GM10847 (cell line): ENCODE results near the gene NOL4.

Experiments used
- POLR2A ChIP-seq: IDR thresholded peaks from 2 replicates; pipeline ENCODE4 v1.6.1; 2011; ENCODE audit not compliant: insufficient read length; ENCODE audit errors: extremely low read depth

The NOL4 gene

GRCh38 chr18:34207344-34207851, 17.3 kb downstream of the NOL4 start:
- no peak for TF ChIP-seq POLR2A

GRCh38 chr18:34203866-34204265, 20.8 kb downstream of the NOL4 start:
- no peak for TF ChIP-seq POLR2A

GRCh38 chr18:34196256-34196655, 28.5 kb downstream of the NOL4 start:
- TF ChIP-seq POLR2A: no peak

- no peak for TF ChIP-seq POLR2A
Measured at GRCh38 chr18:34194239-34194638, 30.5 kb downstream of the NOL4 start.

GRCh38 chr18:34189656-34190435, 34.9 kb downstream of the NOL4 start:
- TF ChIP-seq POLR2A: no peak
